IPS DF 4.7 (cell line): Measurements from ENCODE around the gene LRRC56.
"Not testable (repeated sequence)": the region's sequence is repeated elsewhere in the genome, so short reads cannot be mapped to it uniquely, and the experiment has no call there.

Experiments
- DNase-seq: peaks from one replicate; pipeline ENCODE4 v3.0.0-alpha.2; 2013; ENCODE audit warnings: low spot score; ENCODE audit errors: extremely low read depth

LRRC56 gene

GRCh38 chr11:573146-573759 is 35.9 kb downstream of the LRRC56 start:
- DNase-seq, result no peak

GRCh38 chr11:574031-574570 is 36.8 kb downstream of the LRRC56 start:
- DNase-seq, result not testable (repeated sequence)

- DNase-seq, result no peak
Observed at GRCh38 chr11:574632-575312, 37.4 kb downstream of the LRRC56 start.

GRCh38 chr11:575313-575995 is 38.1 kb downstream of the LRRC56 start:
- DNase-seq, result no peak

GRCh38 chr11:575996-576768 is 38.9 kb downstream of the LRRC56 start, which contains the start of gene PHRF1:
Gene PHRF1, plus strand, starts transcription at chr11:576470. Its CDS starts 5,043 bp downstream, at chr11:581513.
- no peak for DNase-seq

GRCh38 chr11:576811-577610 is 39.7 kb downstream of the LRRC56 start:
- DNase-seq, result no peak

- no peak for DNase-seq
Observed at GRCh38 chr11:577611-577894, 40.2 kb downstream of the LRRC56 start.

GRCh38 chr11:578276-579035 is 41.1 kb downstream of the LRRC56 start:
- DNase-seq, result no peak

GRCh38 chr11:579830-580601 is 42.7 kb downstream of the LRRC56 start:
- no peak for DNase-seq

GRCh38 chr11:581342-581741 is 44.0 kb downstream of the LRRC56 start:
- DNase-seq, result no peak

GRCh38 chr11:581752-582151 is 44.4 kb downstream of the LRRC56 start:
- DNase-seq, result no peak

- DNase-seq, result no peak
Observed at GRCh38 chr11:584287-584686, 47.0 kb downstream of the LRRC56 start.

- no peak for DNase-seq
Observed at GRCh38 chr11:586376-587316, 49.3 kb downstream of the LRRC56 start.

GRCh38 chr11:587546-587945 is 50.2 kb downstream of the LRRC56 start:
- DNase-seq, result no peak

GRCh38 chr11:587978-588380 is 50.7 kb downstream of the LRRC56 start:
- no peak for DNase-seq

- no peak for DNase-seq
Observed at GRCh38 chr11:589798-590197, 52.5 kb downstream of the LRRC56 start.

- no peak for DNase-seq
Observed at GRCh38 chr11:590997-591396, 53.7 kb downstream of the LRRC56 start.

- DNase-seq, result no peak
Observed at GRCh38 chr11:592501-592900, 55.2 kb downstream of the LRRC56 start.
